ENCODE measurements around the gene C2CD2. TPM values are rescaled to one million over a fixed set of nuclear protein-coding genes. Genes with fewer than 3 reads are reported as not detected.
"Not testable (repeated sequence)": the region's sequence is repeated elsewhere in the genome, so short reads cannot be mapped to it uniquely, and the experiment has no call there.

The C2CD2 gene
- total RNA-seq, 1 donor from 2014 or later, result 4.6 TPM

DNA sequence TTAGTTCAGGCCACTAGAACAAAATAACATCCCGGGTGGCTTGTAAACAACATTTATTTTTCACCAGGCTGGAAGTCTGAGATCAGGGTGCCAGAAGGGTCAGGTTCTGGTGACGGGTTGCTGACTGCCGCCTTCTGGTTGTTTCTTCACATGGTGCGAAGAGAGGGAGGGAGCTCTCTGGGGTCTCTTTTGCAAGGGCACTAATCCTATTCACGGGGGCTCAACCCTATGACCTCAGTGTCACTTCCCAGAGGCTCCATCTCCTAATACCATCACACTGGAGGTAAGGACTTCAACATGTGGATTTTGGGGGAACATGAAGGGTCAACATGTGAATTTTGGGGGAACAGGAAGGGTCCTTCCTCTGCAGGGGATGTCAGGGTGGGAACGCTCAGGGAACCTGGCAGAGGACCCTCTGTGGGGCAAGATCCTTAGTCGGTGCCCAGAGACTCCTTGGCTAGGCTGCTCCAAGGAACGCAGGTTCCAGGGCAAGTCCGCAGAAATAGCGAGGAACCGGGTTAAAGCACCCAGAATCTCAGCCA, 8.7 kb upstream of the C2CD2 start:
- no peak for DNase-seq
- ATAC-seq (ENCODE audit: poor library complexity), result no peak
- intact Hi-C loops (cut with DNase I), result no loop called here

DNA sequence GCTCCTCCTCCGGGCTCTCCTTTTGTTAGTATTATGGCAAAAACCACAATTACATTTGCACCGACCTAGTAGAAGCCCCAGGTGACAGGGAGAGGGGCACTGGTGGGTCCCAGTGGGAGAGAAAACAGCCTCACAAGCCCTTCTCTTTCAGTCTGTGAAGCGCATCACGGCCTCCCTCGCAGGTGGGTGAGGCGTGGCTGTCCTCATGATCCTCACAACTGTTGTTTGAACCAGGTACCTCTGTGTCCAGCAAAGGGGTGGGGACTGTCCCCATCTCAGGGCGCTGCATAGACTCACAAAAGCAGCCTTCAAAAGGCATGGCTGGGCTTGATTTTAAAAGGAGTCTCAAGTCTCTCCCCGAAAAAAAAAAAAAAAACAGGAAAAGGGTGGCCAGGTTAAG, 7.9 kb upstream of the C2CD2 start:
- no peak for ATAC-seq (ENCODE audit: poor library complexity)
- no peak for DNase-seq
- intact Hi-C loops (cut with DNase I), result no loop called here

DNA sequence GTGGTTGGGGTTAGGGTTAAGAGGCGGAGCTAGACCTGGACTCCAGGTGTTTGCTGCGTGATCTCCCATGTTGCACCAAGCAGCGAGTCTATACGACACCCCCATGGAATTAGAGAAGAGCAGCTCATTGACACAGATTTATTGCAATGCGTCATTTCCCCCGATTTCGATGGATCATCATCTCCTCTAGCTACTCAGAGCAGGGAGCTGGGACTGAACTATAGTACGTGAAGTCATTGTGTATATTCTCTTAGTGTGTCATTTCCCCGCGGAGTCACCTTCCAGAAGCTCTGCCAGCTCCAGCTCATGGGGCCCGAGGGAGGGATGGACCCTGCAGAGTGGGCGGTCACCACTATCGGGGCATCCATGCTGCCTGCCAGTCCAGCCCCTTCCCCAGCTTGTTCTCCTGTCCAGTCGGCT, 7.5 kb upstream of the C2CD2 start:
- no peak for DNase-seq
- intact Hi-C loops (cut with DNase I), result no loop called here
- ATAC-seq (ENCODE audit: poor library complexity), result no peak

DNA sequence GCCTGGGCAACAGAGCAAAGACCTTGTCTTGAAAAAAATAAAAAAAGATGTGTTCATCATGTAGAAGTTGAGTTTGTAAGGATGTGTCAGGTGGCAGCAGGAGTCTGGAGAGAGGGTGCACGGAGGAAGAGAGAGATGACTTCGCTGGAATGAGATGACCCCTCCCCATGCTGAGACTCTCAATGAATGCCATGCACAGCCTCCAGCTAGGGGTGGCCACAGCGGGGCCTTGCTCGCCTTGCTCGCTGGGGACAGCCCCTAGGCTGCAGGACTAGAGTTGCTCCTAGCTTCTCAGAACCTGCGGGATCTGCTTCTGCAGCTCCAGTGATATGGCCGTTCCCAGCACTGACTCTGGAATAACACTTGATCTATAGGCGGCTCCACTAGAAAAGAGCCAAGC, 6.6 kb upstream of the C2CD2 start:
- DNase-seq (no peak), ATAC-seq (ENCODE audit: poor library complexity) (no peak)
- intact Hi-C loops (cut with DNase I), result no loop called here

DNA sequence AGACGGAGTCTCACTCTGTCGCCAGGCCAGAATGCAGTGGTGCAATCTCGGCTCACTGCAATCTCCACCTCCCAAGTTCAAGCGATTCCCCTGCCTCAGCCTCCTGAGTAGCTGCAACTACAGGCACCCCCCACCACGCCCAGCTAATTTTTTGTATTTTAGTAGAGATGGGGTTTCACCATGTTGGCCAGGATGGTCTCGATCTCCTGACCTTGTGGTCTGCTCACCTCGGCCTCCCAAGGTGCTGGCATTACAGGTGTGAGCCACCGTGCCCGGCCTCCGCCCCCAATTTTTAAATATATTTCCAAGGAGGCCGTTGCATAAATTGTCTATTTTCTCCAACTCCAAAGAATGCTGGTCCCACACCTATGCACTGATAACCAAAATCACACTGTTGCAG, 5.9 kb upstream of the C2CD2 start:
- intact Hi-C loops (cut with DNase I), result not testable (repeated sequence)

DNA sequence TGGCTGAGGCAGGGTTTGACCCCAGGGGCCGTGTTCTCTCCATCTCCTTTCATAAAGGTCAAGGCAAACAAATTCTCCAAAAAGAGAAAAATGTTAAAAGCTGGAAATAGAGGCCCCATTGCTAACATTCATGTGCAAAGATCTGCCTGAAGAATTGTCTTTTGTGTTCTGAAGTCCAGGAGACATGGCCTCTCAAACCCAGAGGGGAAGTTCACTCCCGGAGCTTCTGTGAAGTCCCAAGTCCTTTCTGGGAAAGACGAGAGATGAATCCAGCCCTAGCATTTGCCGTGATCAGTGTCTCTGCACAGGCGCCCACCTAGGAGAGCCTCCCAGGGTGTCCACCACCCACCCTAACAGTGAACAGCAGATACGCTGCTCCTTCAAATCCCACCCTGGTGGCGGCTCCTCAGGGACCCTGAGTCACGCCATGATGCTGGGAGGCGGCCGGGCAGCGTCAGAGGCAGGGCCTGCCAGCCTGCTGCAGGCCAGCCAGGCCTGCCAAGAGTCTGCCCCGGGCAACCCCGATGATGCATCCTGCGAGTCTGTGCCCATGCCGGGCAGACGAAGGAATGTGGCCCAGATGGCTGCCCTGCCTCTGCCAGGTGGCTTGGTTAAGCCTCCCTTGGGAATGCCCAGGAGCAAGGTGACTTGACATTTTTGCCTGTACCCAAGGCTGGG, 5.2 kb upstream of the C2CD2 start:
- intact Hi-C loops (cut with DNase I), result no loop called here

More for the DNA sequence above, 5.9 kb upstream of the C2CD2 start:
- DNase-seq; ATAC-seq (ENCODE audit: poor library complexity): not testable (repeated sequence)

DNA sequence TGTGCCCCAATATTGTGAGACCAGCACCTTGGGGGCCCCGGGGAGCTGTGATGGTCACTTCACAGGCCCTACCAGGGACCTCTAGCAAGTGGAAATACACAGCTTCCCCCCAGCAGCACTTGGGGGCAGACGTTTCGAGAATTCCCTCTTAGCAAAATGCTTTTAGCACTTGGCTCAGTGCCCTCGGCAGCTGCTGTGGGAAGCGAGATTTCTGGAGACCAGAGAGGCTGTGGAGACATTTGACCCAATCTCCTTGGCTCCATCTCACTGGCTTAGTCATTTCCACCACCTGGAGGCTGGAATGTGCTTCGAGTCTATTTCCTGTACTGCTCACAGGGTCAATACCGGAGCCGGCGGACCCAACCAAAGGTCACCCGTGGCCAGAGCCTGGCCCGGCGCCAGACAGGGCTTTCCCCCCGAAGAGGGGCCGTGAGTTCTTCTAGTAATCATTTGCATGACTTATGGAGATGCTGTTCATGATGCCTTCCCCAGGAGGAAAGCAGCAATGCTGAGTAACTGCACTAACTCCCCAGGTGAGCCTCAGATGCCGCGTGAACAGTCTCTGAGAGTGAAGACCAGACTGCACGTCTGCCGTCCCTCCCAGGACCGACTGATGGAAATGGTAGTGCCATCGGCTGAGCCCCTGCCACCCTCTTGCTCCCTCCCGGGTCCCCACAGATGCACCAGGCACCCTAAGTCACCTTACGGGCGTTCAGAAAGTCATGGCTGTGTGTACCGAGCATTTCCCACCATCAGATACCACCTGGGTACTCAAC, 4.4 kb upstream of the C2CD2 start:
- intact Hi-C loops (cut with DNase I), result no loop called here
- DNase-seq (peak; percentile 78), ATAC-seq (ENCODE audit: poor library complexity) (peak; percentile 63)

More for the DNA sequence above, 5.2 kb upstream of the C2CD2 start:
- DNase-seq, result no peak
- no peak for ATAC-seq (ENCODE audit: poor library complexity)

DNA sequence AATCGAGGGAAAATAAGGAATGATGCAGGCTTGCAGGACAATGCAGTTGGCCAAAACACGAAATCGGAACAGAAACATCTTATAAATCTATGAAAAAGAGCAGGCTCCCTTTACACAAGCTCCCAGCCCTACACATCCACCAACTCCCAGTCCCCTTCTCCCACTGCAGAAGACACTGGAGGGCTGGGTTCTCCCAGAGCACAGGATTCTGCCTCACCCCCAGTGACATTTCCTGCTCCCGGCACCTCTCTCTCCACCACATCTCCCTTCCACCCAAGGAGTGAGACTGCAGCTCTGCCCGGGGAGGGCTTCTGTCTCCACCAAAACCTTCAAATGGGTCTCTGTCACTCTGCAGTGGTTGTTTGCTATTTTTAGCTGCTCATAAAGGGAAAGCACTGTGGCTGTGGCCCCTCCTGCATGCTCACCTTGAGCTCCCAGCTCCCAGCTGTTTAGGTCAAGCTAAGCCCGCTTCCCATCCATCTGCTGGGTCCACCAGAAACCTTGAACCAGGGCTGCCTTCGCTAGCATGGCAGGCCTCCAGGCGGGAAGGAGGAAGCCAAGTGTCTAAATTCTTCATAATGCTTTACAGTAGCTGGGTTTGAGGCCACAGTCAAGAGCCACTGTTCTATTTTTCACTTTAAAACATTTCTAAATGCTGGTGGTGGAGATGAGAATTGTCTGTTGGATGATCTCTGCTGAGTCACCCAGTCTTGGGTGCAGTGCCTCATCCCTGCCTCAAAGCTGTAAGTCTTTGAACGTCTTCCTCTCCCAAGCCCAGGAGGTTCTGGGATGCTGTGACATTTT, 3.3 kb upstream of the C2CD2 start:
- ATAC-seq (ENCODE audit: poor library complexity), result no peak
- intact Hi-C loops (cut with DNase I), result no loop called here
- no peak for DNase-seq

DNA sequence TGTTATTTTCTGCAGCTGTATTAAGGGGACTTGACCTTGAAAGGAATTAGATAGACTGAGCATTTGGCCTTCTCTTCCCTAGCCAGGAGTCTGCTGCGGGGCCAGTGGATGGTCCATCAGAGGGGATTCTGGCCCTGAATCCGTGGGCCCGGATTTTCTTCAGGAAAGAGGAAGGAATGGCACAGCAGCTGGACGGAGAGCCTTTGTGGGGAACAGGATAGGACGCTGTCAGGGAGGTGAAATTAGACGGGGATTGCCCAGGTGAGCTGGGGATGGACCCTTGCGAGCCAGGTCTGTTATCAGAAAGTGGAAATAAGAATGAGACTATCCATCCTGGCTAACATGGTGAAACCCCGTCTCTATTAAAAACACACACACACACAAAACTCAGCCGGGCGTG, 1.7 kb upstream of the C2CD2 start:
- intact Hi-C loops (cut with DNase I), result no loop called here
- ATAC-seq (ENCODE audit: poor library complexity) (no peak), DNase-seq (no peak)

DNA sequence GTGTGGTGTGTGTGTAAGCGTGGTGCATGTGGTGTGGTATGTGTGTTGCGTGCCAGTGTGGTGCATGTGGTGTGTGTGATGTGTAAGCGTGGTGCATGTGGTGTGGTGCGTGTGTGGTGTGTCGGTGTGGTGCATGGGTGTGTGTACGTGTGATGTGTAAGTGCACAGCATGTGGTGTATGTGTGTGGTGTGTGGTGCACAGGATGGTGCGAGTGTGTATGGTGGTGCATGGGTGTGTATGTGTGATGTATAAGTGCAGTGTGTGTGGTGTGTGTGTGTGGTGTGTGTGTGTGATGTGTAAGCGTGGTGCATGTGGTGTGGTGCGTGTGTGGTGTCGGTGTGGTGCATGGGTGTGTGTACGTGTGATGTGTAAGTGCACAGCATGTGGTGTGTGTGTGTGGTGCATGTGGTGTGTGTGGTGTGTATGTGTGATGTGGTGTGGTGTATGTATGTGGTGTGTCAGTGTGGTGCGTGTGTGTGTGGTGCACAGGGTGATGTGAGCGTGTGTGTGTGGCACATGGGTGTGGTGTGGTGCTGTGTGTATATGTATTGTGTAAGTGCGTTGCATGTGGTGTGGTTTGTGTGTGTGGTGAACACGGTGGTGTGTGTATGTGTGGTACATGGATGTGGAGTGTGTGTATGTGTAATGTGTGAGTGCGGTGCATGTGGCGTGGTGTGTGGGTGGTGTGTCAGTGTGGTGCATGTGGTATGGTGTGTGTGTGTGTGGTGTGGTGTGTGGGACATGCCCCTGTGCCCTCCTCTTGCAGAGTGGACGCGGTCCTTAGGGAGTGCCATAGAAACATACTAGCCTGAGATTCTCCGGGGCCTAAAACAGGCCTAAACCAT, 1.1 kb upstream of the C2CD2 start:
- ATAC-seq (ENCODE audit: poor library complexity) (peak; percentile 1), DNase-seq (no peak)
- intact Hi-C loops (cut with DNase I), result no loop called here

DNA sequence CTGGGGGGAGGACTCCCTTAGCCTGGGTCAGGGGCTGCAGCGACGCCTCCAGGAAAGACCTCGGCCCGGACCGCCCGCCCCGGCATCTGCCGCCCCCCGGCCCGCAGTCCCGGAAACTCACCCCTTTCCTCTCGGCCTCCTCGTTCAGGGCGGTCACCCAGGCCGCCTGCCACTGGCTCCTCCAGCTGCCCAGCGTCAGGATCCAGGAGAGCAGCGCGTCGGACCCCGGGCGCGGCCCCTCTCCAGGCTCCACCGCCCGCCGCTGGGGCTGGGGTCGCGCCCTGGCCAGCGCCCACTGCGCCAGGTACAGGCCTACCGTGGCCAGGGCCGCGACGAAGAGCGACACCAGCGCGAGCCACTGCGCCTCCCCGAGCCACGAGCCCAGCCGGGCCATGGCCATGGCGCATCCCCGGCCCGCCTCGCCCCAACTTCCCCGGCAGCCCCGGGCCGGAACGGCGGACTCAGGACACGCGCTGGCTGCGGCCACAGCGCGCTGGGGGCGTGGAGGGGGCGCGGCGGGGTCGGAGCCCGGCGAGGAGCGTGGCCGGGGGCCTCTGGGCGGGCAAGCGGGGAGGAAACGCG, 478 bp downstream of the C2CD2 start:
- DNase-seq, result peak; percentile 50
- intact Hi-C loops (cut with DNase I), result no loop called here
- peak; percentile 9 for ATAC-seq (ENCODE audit: poor library complexity)

DNA sequence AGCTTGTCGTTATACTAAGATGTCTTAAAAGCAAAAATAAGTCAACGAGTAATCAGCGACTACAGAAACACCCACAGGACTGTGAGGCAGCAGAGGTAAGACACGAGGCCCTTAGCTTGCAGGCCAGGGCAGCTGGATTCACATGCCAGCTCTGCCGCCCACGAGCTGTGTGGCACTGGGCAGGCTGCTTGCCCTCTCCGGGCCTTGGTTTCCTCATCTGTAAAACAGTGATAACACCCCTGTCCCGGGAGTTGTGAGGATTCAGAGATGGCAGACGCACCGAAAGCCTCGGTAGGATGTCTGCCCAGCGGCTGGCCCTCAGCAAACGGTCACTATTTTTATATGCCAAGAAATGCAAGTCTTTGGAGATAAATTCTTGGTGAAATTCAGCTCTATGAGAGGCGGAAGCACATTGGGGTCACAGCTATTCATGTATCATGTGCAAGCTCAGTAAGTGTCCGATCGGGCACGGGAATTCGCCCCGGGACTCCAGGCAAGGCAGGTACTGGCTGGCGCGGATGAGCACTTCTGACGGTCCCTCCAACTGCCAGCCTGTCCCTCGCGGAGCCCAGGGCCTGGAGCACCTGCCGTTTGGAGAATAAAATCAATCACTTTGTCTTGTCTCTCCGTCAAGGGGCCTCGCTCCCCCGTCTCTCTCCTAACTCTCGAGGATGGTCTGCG, 1.1 kb downstream of the C2CD2 start:
- intact Hi-C loops (cut with DNase I), result no loop called here
- ATAC-seq (ENCODE audit: poor library complexity) (no peak), DNase-seq (peak; percentile 50)

DNA sequence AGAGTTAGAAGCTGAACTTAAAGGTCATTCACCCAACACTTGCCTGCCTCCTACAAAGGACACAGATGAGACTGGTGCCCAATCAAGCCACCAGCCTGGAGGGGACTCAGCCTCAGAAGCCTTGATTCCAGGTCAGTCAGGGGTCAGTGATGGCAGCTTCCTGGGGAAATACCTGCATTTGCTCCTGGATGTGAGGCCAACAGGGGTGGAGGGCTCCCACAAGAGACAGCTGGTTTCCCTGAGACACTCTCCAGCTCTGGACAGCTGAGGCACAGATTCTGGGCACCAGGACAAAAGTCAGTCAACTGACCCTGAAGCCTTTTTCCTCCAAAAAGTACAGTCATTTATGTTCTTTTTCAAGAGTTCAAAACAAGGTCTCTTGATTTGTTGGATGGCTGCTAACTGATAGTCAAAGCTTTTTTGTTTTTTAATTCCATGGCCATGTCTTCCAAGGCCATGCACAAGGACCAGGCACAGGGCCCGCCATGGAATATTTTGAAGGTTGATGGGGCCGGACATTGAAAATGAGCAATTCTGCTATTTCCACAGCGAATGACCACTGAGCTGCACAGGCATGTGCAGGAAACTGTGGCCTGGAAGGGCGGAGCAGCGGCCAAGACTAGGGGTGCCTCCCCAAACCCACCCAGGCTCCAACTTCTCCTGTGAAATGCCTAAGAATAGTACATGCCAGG, 1.8 kb downstream of the C2CD2 start:
- DNase-seq (peak; percentile 11), ATAC-seq (ENCODE audit: poor library complexity) (no peak)
- intact Hi-C loops (cut with DNase I), result no loop called here

DNA sequence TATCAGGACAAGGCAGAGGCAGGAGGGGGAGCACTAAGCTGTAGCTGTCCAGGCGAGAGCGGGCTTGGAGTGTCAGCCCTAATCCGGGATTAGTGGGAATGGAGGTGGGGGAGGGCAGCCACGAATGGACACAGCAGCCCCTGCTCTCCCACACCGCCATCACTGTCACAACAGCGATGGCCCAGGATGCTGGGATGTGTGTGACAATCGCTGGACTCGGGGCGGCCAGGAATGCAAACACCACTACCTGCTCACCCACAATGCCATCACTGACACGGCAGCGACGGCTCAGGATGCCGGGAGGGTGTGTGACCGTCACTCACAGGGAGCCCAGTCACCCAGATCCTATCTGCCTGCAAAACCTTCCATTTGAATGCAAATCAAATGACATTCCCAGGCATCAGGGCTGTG, 2.9 kb downstream of the C2CD2 start:
- DNase-seq, result peak; percentile 12
- intact Hi-C loops (cut with DNase I), result no loop called here
- ATAC-seq (ENCODE audit: poor library complexity), result no peak

DNA sequence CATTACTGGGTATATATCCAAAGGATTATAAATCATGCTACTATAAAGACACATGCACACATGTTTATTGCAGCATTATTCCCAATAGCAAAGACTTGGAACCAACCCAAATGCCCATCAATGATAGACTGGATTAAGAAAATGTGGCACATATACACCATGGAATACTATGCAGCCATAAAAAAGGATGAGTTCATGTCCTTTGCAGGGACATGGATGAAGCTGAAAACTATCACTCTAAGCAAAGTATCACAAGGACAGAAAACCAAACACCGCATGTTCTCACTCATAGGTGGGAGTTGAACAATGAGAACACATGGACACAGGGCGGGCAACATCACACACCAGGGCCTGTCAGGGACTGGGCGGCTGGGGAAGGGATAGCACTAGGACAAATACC, 4.2 kb downstream of the C2CD2 start:
- ATAC-seq (ENCODE audit: poor library complexity); DNase-seq; intact Hi-C loops (cut with DNase I): not testable (repeated sequence)

DNA sequence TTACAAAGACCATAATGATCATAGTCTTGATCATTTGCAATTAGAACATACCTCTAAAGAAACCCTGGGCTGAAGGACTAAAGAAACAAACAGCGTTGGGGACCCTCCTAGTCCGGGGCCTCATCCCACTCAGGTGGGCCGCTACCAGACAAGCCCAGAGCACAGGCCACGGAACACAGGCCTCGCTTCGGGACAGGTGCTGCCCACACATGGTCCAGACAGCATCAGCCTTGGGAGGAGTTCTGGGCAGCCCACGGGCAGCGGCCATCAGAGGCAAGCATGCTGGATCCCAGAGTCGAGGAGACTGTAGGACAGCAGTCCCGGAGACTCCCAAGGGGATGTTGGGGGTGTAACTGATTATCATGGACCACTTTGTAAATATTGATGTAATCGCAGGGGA, 4.9 kb downstream of the C2CD2 start:
- intact Hi-C loops (cut with DNase I), result no loop called here
- ATAC-seq (ENCODE audit: poor library complexity) (no peak), DNase-seq (no peak)
